Activated CD4-positive, alpha-beta memory T cell treated with anti-CD3 and anti-CD28 coated beads, Interleukin-2, amount 10 ng/mL, durations not matched to agents 7 days and 5 days (primary cell): ENCODE data around the gene BLCAP. TPM values are rescaled to one million over a fixed set of nuclear protein-coding genes. Genes with fewer than 3 reads are reported as not detected.
A peak's percentile ranks its signal among the peaks of the same experiment; 100 is the strongest.
"Not testable (repeated sequence)": the region's sequence is repeated elsewhere in the genome, so short reads cannot be mapped to it uniquely, and the experiment has no call there.

Experiments
- CTCF ChIA-PET: fragments of 350-600 bp; sonication (Branson Sonifier 250); formaldehyde crosslinking; loops from one replicate; lab custom pipeline; 2021; ENCODE audit warnings: antibody characterized with exemption, inconsistent platforms; lab: Charles Lee
- POLR2A ChIA-PET: fragments of 350-600 bp; sonication (Branson Sonifier 250); formaldehyde crosslinking; loops from one replicate; lab custom pipeline; 2021; ENCODE audit warnings: antibody characterized with exemption; lab: Charles Lee
- DNase-seq: peaks from one replicate; pipeline ENCODE4 v3.0.0-alpha.2; 2020
- H3K27ac Mint-ChIP-seq: one replicate; pipeline ENCODE4 v1.8.0; 2021; ENCODE audit warnings: mild to moderate bottlenecking, mixed read lengths
- H3K27me3 Mint-ChIP-seq: one replicate; pipeline ENCODE4 v1.8.0; 2021; ENCODE audit warnings: mixed read lengths
- H3K36me3 Mint-ChIP-seq: one replicate; pipeline ENCODE4 v1.8.0; 2021; ENCODE audit warnings: low read depth, mixed read lengths
- H3K4me1 Mint-ChIP-seq: one replicate; pipeline ENCODE4 v1.8.0; 2021; ENCODE audit warnings: mixed read lengths
- H3K4me3 Mint-ChIP-seq: one replicate; pipeline ENCODE4 v1.8.0; 2021; ENCODE audit warnings: mild to moderate bottlenecking, mixed read lengths
- H3K9me3 Mint-ChIP-seq: one replicate; pipeline ENCODE4 v1.8.0; 2021; ENCODE audit warnings: mixed read lengths
- total RNA-seq, 2 experiments: library from RNA; stranded (reverse); gene quantifications; one replicate each; pipeline ENCODE4 v1.2.3, GENCODE V29; 2021

Gene BLCAP
- total RNA-seq, 2 experiments from 2014 or later, result 37.7 to 39.4 TPM

DNA sequence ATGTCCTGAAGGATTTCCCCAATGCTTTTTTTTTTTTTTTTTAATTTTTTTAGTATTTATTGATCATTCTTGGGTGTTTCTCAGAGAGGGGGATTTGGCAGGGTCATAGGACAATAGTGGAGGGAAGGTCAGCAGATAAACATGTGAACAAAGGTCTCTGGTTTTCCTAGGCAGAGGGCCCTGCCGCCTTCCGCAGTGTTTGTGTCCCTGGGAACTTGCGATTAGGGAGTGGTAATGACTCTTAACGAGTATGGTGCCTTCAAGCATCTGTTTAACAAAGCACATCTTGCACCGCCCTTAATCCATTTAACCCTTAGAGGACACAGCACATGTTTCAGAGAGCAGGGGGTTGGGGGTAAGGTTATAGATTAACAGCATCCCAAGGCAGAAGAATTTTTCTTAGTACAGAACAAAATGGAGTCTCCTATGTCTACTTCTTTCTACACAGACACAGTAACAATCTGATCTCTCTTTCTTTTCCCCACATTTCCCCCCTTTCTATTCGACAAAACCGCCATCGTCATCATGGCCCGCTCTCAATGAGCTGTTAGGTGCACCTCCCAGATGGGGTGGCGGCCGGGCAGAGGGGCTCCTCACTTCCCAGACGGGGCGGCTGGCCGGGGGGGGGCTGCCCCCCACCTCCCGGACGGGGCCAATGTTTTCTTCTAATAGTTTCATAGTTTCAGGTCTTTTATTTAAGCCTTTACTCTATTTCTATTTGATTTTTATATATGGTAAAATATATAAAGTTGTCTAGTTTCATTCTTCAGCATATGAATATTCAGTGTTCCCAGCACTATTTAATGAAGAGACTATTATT, 22.6 kb upstream of the BLCAP start:
- ChIA-PET CTCF (interaction anchor here (0.6 to 0.7 kb wide), 2 partner anchors 474 to 936 kb away, joined by 3 to 4 read pairs; no protein-coding TSS in a partner anchor), POLR2A (interaction anchor here (0.7 kb wide), 1 partner anchor 501 kb away, joined by 3 read pairs; no protein-coding TSS in a partner anchor)
- not testable (repeated sequence) for H3K4me1 Mint-ChIP-seq, H3K4me3 Mint-ChIP-seq, H3K9me3 Mint-ChIP-seq, H3K36me3 Mint-ChIP-seq, H3K27ac Mint-ChIP-seq
- DNase-seq, result peak; percentile 6
- H3K27me3 Mint-ChIP-seq, result peaks cover 16% of the 10 kb centered on the region

GRCh38 chr20:37547912-37548311, 20.2 kb upstream of the BLCAP start:
- ChIA-PET CTCF (no interaction called here), POLR2A (no interaction called here)
- Mint-ChIP-seq H3K27ac (no peak overlapping the region), H3K36me3 (no peaks in the 10 kb centered on the region), H3K27me3 (peaks cover 9% of the 10 kb centered on the region), H3K4me3 (no peak overlapping the region), H3K9me3 (no peaks in the 10 kb centered on the region), H3K4me1 (no peaks in the 10 kb centered on the region)
- no peak for DNase-seq

DNA sequence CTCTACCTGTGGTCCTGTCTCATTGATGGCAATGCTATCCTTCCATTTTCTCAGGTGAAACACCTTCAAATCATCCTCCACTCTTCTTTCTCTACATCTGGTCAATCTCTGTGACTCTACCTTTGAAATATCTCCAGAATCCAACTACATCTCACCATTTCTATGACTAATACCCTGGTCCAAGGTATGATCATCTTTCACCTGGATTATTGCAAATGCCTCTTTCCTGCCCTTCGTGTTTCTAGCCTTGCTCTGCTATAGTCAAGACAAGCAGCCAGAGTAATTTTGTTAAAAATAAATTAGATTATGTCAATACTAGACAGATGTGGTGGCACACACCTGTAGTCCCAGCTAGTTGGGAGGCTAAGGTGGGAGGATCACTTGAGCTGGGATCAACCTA, 17.8 kb upstream of the BLCAP start:
- Mint-ChIP-seq H3K9me3 (no peaks in the 10 kb centered on the region), H3K4me3 (no peak overlapping the region), H3K27ac (no peak overlapping the region), H3K36me3 (no peaks in the 10 kb centered on the region), H3K27me3 (peaks cover 3% of the 10 kb centered on the region), H3K4me1 (no peaks in the 10 kb centered on the region)
- ChIA-PET CTCF (no interaction called here), POLR2A (no interaction called here)
- no peak for DNase-seq

GRCh38 chr20:37544386-37544785, 16.7 kb upstream of the BLCAP start:
- H3K27me3 Mint-ChIP-seq, result peaks cover 6% of the 10 kb centered on the region
- no peak overlapping the region for H3K27ac Mint-ChIP-seq
- no peaks in the 10 kb centered on the region for H3K4me1 Mint-ChIP-seq
- H3K9me3 Mint-ChIP-seq, result no peaks in the 10 kb centered on the region
- CTCF ChIA-PET, result no interaction called here
- POLR2A ChIA-PET, result no interaction called here
- no peak overlapping the region for H3K4me3 Mint-ChIP-seq
- no peak for DNase-seq
- no peaks in the 10 kb centered on the region for H3K36me3 Mint-ChIP-seq

GRCh38 chr20:37543828-37544227, 16.2 kb upstream of the BLCAP start:
- CTCF ChIA-PET, result no interaction called here
- POLR2A ChIA-PET, result no interaction called here
- H3K4me1 Mint-ChIP-seq, result no peaks in the 10 kb centered on the region
- no peak for DNase-seq
- H3K36me3 Mint-ChIP-seq, result no peaks in the 10 kb centered on the region
- H3K27me3 Mint-ChIP-seq, result peaks cover 6% of the 10 kb centered on the region
- no peaks in the 10 kb centered on the region for H3K9me3 Mint-ChIP-seq
- no peak overlapping the region for H3K4me3 Mint-ChIP-seq
- H3K27ac Mint-ChIP-seq, result no peak overlapping the region

- no peak overlapping the region for H3K4me3 Mint-ChIP-seq
- DNase-seq, result no peak
- ChIA-PET POLR2A (interaction anchor here (0.7 kb wide), 1 partner anchor 156 kb away, joined by 3 read pairs; no protein-coding TSS in a partner anchor), CTCF (interaction anchor here (1.5 kb wide), 1 partner anchor 14 kb away, joined by 4 read pairs; no protein-coding TSS in a partner anchor)
- H3K9me3 Mint-ChIP-seq, result no peaks in the 10 kb centered on the region
- no peaks in the 10 kb centered on the region for H3K4me1 Mint-ChIP-seq
- peaks cover 10% of the 10 kb centered on the region for H3K27me3 Mint-ChIP-seq
- H3K27ac Mint-ChIP-seq, result no peak overlapping the region
- H3K36me3 Mint-ChIP-seq, result no peaks in the 10 kb centered on the region
These were observed 14.6 kb upstream of the BLCAP start for GRCh38 chr20:37542281-37542680.

DNA sequence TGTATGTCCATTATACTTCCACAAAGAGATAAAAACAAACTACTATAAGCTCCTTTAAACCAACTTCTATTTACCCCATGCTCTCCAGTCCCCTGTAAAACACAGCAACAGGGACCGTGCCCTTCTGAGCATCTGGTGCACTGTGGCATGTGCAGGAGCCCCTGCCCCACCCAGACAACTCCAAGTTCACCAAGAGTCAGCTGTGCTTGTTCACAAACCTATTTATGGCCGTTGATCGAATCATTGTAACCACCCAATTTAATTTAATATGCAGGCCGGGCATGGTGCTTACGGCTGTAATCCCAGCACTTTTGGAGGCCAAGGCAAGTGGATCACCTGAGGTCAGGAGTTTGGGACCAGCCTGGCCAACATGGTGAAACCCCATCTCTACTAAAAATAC, 13.7 kb upstream of the BLCAP start:
- CTCF ChIA-PET, result interaction anchor here (1.5 kb wide), 1 partner anchor 15 kb away, joined by 4 read pairs; no protein-coding TSS in a partner anchor
- Mint-ChIP-seq H3K4me1 (no peaks in the 10 kb centered on the region), H3K4me3 (no peak overlapping the region), H3K27ac (no peak overlapping the region), H3K9me3 (no peaks in the 10 kb centered on the region), H3K27me3 (peaks cover 16% of the 10 kb centered on the region), H3K36me3 (no peaks in the 10 kb centered on the region)
- POLR2A ChIA-PET, result no interaction called here
- DNase-seq, result no peak

DNA sequence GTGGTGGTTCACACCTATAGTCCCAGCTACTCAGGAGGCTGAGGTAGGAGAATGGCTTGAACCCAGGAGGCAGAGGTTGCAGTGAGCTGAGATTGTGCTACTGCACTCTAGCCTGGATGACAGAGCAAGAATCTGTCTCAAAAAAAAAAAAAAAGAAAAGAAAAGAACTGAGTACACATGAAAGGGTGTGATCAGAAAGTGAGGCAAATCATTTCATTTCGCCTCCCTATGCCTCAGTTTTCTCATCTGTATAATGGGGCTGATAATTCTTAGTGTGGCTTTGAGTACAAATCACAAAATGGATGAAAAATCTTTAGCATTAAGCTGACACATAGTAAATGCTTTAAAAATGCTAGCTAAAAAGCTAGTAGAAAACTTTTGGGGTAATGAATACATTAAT, 13.2 kb upstream of the BLCAP start:
- POLR2A ChIA-PET, H3K9me3 Mint-ChIP-seq, H3K27ac Mint-ChIP-seq, H3K4me1 Mint-ChIP-seq, H3K4me3 Mint-ChIP-seq, H3K36me3 Mint-ChIP-seq, DNase-seq: not testable (repeated sequence)
- H3K27me3 Mint-ChIP-seq, result peaks cover 16% of the 10 kb centered on the region
- CTCF ChIA-PET, result interaction anchor here (0.7 to 1.5 kb wide), 2 partner anchors 15 to 40 kb away, joined by 3 to 4 read pairs; no protein-coding TSS in a partner anchor

DNA sequence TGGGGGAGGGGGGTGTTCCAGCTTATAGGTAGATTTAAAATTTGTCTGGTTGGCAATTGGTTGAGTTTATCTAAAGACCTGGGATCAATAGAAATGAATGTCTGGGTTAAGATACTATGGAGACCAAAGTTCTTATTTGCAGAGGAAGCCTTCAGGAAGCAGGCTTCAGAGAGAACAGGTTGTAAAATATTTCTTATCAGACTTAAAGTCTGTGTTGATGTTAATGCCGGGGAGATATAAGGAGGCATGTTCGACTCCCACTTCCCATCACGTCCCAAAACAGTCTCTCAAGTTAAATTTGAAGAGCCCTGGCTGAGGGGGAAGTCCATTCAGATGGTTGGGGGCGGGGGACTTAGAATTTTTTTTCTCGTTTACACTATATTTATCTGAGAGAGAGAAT, 12.3 kb upstream of the BLCAP start:
- Mint-ChIP-seq H3K27me3 (peaks cover 13% of the 10 kb centered on the region), H3K9me3 (no peaks in the 10 kb centered on the region), H3K27ac (no peak overlapping the region), H3K4me1 (no peaks in the 10 kb centered on the region), H3K4me3 (no peak overlapping the region), H3K36me3 (no peaks in the 10 kb centered on the region)
- no peak for DNase-seq
- ChIA-PET POLR2A (no interaction called here), CTCF (no interaction called here)

DNA sequence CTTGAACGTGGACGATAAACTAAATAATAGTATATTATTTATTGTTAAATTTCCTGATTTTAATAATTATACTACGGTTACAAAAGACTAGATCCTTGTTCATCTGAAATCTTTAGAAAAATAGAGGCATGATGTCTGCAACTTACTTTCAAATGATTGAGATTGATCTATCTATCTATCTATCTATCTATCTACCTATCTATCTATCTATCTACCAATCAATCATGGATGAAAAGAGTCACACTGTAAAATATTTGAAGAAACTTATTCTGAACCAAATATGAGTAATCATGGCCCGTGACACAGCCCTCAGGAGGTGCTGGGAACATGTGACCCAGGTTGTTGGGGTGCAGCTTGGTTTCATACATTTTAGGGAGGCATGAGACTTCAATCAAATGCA, 11.7 kb upstream of the BLCAP start:
- Mint-ChIP-seq H3K4me1 (peaks cover 3% of the 10 kb centered on the region), H3K27me3 (peaks cover 16% of the 10 kb centered on the region), H3K4me3 (no peak overlapping the region), H3K27ac (no peak overlapping the region), H3K36me3 (no peaks in the 10 kb centered on the region), H3K9me3 (no peaks in the 10 kb centered on the region)
- ChIA-PET CTCF (interaction anchor here (1.0 kb wide), 1 partner anchor 347 kb away, joined by 3 read pairs; no protein-coding TSS in a partner anchor), POLR2A (no interaction called here)
- DNase-seq, result no peak

DNA sequence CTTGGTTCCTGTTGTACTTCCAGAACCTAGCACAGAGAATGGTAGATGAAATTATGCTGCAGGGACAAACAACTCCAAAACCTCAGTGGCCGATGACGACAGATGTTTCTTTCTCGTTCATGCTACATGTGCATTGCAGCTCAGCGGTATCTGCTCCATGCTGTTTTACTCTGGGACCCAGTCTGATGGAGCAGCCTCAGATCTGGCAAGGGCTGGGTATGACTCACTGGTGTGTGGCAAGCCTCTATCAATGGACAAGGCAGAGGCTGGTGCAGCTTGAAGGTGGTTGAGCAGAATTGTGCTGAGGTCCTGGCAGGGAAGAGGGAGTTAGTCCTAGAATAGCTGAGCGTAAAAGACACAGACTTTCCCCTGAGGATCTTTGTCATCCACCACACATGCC, 10.3 kb upstream of the BLCAP start:
- Mint-ChIP-seq H3K27me3 (peaks cover 18% of the 10 kb centered on the region), H3K4me3 (no peak overlapping the region), H3K36me3 (no peaks in the 10 kb centered on the region), H3K9me3 (no peaks in the 10 kb centered on the region), H3K4me1 (peaks cover 3% of the 10 kb centered on the region), H3K27ac (no peak overlapping the region)
- ChIA-PET CTCF (no interaction called here), POLR2A (no interaction called here)
- no peak for DNase-seq

- H3K4me3 Mint-ChIP-seq, result no peak overlapping the region
- CTCF ChIA-PET, result no interaction called here
- POLR2A ChIA-PET, result no interaction called here
- H3K27ac Mint-ChIP-seq, result no peak overlapping the region
- no peaks in the 10 kb centered on the region for H3K9me3 Mint-ChIP-seq
- DNase-seq, result no peak
- peaks cover 18% of the 10 kb centered on the region for H3K27me3 Mint-ChIP-seq
- H3K36me3 Mint-ChIP-seq, result no peaks in the 10 kb centered on the region
- peaks cover 3% of the 10 kb centered on the region for H3K4me1 Mint-ChIP-seq
These were observed 9.8 kb upstream of the BLCAP start for GRCh38 chr20:37537505-37537904.

GRCh38 chr20:37535443-37536132, 7.9 kb upstream of the BLCAP start:
- no peak overlapping the region for H3K4me3 Mint-ChIP-seq
- no peak overlapping the region for H3K27ac Mint-ChIP-seq
- POLR2A ChIA-PET, result interaction anchor here (2.4 kb wide), 1 partner anchor 340 kb away, joined by 6 read pairs; no protein-coding TSS in a partner anchor
- no peaks in the 10 kb centered on the region for H3K36me3 Mint-ChIP-seq
- peaks cover 3% of the 10 kb centered on the region for H3K4me1 Mint-ChIP-seq
- no peaks in the 10 kb centered on the region for H3K9me3 Mint-ChIP-seq
- DNase-seq, result no peak
- CTCF ChIA-PET, result interaction anchor here (1.0 to 3.6 kb wide), 5 partner anchors 153 to 341 kb away, joined by 3 to 23 read pairs (median 5); no protein-coding TSS in a partner anchor
- H3K27me3 Mint-ChIP-seq, result peaks cover 18% of the 10 kb centered on the region
